Activated CD8-positive, alpha-beta memory T cell treated with anti-CD3 and anti-CD28 coated beads, Interleukin-2, amount 10 ng/mL, durations not matched to agents 7 days and 5 days (primary cell): Measurements from ENCODE around the gene TMEM39A. TPM values are rescaled to one million over a fixed set of nuclear protein-coding genes. Genes with fewer than 3 reads are reported as not detected.

ENCODE experiments used
- ATAC-seq: fragments of 150-1000 bp; cut with Tn5 transposase; one replicate; pipeline ENCODE4 v1.10.0; 2021; ENCODE audit warnings: moderate library complexity
- CTCF ChIA-PET: fragments of 350-600 bp; sonication (Branson Sonifier 250); formaldehyde crosslinking; loops from one replicate; lab custom pipeline; 2021; ENCODE audit warnings: antibody characterized with exemption; lab: Charles Lee
- DNase-seq: peaks from one replicate; pipeline ENCODE4 v3.0.0-alpha.2; 2020
- H3K27ac Mint-ChIP-seq: one replicate; pipeline ENCODE4 v1.8.0; 2021; ENCODE audit warnings: mild to moderate bottlenecking, mixed read lengths
- H3K27me3 Mint-ChIP-seq: one replicate; pipeline ENCODE4 v1.8.0; 2021; ENCODE audit warnings: mixed read lengths
- H3K36me3 Mint-ChIP-seq: one replicate; pipeline ENCODE4 v1.8.0; 2021; ENCODE audit warnings: mild to moderate bottlenecking, mixed read lengths
- H3K4me1 Mint-ChIP-seq: one replicate; pipeline ENCODE4 v1.8.0; 2021; ENCODE audit warnings: mixed read lengths
- H3K4me3 Mint-ChIP-seq: one replicate; pipeline ENCODE4 v1.8.0; 2021; ENCODE audit warnings: mild to moderate bottlenecking, moderate library complexity, mixed read lengths
- H3K9me3 Mint-ChIP-seq: one replicate; pipeline ENCODE4 v1.8.0; 2022; ENCODE audit warnings: low read depth, mixed read lengths
- total RNA-seq, 2 experiments: library from RNA; stranded (reverse); gene quantifications; one replicate each; pipeline ENCODE4 v1.2.3, GENCODE V29; 2021

TMEM39A gene
- total RNA-seq, 2 experiments from 2014 or later, result 35.2 to 42.6 TPM

- Mint-ChIP-seq H3K9me3 (no peaks in the 10 kb centered on the region), H3K4me3 (no peak overlapping the region), H3K36me3 (no peaks in the 10 kb centered on the region), H3K27me3 (no peaks in the 10 kb centered on the region), H3K4me1 (peaks cover 6% of the 10 kb centered on the region), H3K27ac (no peak overlapping the region)
- ATAC-seq (no peak), DNase-seq (no peak)
- CTCF ChIA-PET, result no interaction called here
Measured at GRCh38 chr3:119402791-119403190, 60.6 kb downstream of the TMEM39A start.

GRCh38 chr3:119401503-119402440, 61.6 kb downstream of the TMEM39A start:
- H3K9me3 Mint-ChIP-seq, result no peaks in the 10 kb centered on the region
- no peak for ATAC-seq
- H3K36me3 Mint-ChIP-seq, result no peaks in the 10 kb centered on the region
- H3K27ac Mint-ChIP-seq, result peak overlapping the region; percentile 19
- H3K4me1 Mint-ChIP-seq, result peaks cover 6% of the 10 kb centered on the region
- no peaks in the 10 kb centered on the region for H3K27me3 Mint-ChIP-seq
- CTCF ChIA-PET, result no interaction called here
- no peak for DNase-seq
- no peak overlapping the region for H3K4me3 Mint-ChIP-seq

DNA sequence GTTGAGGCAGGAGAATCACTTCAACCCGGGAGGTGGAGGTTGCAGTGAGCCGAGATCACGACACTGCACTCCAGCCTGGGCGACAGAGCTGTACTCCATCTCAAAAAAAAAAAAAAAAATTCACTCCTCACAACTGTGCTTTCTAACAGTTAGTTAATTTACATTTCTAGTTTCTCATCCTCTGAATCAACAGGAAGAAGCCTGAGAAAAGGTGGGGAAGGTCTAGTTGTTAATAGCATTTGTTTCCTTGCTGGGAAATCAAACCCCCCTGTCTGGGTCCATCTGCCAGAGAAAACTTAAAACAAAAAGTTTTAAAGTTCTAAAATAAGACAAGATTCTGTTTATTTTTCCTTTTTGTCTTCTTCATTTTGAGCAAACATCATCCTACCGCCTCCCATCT, 62.3 kb downstream of the TMEM39A start:
- no peaks in the 10 kb centered on the region for H3K9me3 Mint-ChIP-seq
- H3K27me3 Mint-ChIP-seq, result no peaks in the 10 kb centered on the region
- peaks cover 9% of the 10 kb centered on the region for H3K4me1 Mint-ChIP-seq
- no peaks in the 10 kb centered on the region for H3K36me3 Mint-ChIP-seq
- H3K27ac Mint-ChIP-seq, result no peak overlapping the region
- CTCF ChIA-PET, result no interaction called here
- ATAC-seq (no peak), DNase-seq (no peak)
- H3K4me3 Mint-ChIP-seq, result no peak overlapping the region

- Mint-ChIP-seq H3K9me3 (no peaks in the 10 kb centered on the region), H3K4me3 (no peak overlapping the region), H3K36me3 (no peaks in the 10 kb centered on the region), H3K27ac (no peak overlapping the region), H3K4me1 (peaks cover 15% of the 10 kb centered on the region), H3K27me3 (no peaks in the 10 kb centered on the region)
- DNase-seq (no peak), ATAC-seq (no peak)
- CTCF ChIA-PET, result interaction anchor here (0.7 kb wide), 1 partner anchor 159 kb away, joined by 3 read pairs; the partner anchor contains the start of gene B4GALT4
Measured at GRCh38 chr3:119400466-119400865, 62.9 kb downstream of the TMEM39A start.

- H3K4me1 Mint-ChIP-seq, result peaks cover 17% of the 10 kb centered on the region
- CTCF ChIA-PET, result interaction anchor here (1.2 kb wide), 1 partner anchor 48 kb away, joined by 3 read pairs; no protein-coding TSS in a partner anchor
- peaks cover 3% of the 10 kb centered on the region for H3K36me3 Mint-ChIP-seq
- H3K27me3 Mint-ChIP-seq, result no peaks in the 10 kb centered on the region
- H3K27ac Mint-ChIP-seq, result no peak overlapping the region
- no peak overlapping the region for H3K4me3 Mint-ChIP-seq
- H3K9me3 Mint-ChIP-seq, result no peaks in the 10 kb centered on the region
- no peak for ATAC-seq
- DNase-seq, result no peak
Measured at GRCh38 chr3:119396870-119397269, 66.5 kb downstream of the TMEM39A start.

DNA sequence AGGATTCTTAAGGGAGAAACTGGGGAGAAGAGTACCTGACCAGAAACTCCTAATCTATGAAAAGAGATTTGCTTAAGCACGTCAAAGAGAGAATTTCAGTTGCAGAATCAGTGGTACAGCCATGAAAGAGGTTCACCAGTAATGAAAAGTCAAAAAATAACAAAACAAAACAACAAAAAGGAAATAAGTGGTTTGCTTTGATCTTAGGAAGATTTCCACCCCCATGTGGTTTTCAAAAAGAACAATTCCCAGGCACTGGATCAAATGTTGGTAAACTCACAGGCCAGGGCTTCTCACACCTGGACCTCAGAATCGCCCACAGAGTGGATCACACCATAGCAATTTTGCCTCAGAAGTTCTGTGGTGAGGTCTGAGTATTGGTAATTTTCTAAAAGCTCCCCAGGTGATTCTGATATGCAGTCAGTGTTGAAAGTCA, 67.5 kb downstream of the TMEM39A start:
- peaks cover 3% of the 10 kb centered on the region for H3K36me3 Mint-ChIP-seq
- H3K4me1 Mint-ChIP-seq, result peaks cover 11% of the 10 kb centered on the region
- no peak overlapping the region for H3K4me3 Mint-ChIP-seq
- H3K9me3 Mint-ChIP-seq, result no peaks in the 10 kb centered on the region
- no peak for DNase-seq
- ATAC-seq, result no peak
- CTCF ChIA-PET, result interaction anchor here (1.2 kb wide), 1 partner anchor 47 kb away, joined by 3 read pairs; no protein-coding TSS in a partner anchor
- no peak overlapping the region for H3K27ac Mint-ChIP-seq
- H3K27me3 Mint-ChIP-seq, result no peaks in the 10 kb centered on the region

DNA sequence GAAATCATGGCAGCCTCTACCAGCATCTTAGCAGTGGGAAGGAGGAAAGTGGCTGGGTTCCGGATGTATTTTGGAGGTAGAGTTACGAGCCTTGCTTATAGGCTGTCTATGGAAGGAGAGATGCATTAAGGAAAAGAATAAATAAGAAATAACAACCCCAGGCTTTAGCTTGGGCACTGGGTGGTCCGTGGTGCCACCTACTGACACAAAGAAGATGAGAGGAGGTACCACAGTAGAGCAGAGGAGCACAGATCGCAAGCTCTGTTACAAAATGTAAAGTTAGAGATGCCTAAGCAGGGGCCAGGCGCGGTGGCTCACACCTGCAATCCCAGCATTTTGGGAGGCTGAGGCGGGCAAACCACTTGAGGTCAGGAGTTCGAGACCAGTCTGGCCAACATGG, 74.8 kb downstream of the TMEM39A start:
- H3K9me3 Mint-ChIP-seq, result no peaks in the 10 kb centered on the region
- ATAC-seq (no peak), DNase-seq (no peak)
- H3K27ac Mint-ChIP-seq, result no peak overlapping the region
- H3K4me1 Mint-ChIP-seq, result no peaks in the 10 kb centered on the region
- CTCF ChIA-PET, result interaction anchor here (0.7 to 2.2 kb wide), 8 partner anchors 9 to 513 kb away, joined by 3 to 7 read pairs (median 4); partner anchors contain the start of genes B4GALT4, IGSF11 and POGLUT1
- H3K27me3 Mint-ChIP-seq, result no peaks in the 10 kb centered on the region
- no peak overlapping the region for H3K4me3 Mint-ChIP-seq
- no peaks in the 10 kb centered on the region for H3K36me3 Mint-ChIP-seq

- no peaks in the 10 kb centered on the region for H3K27me3 Mint-ChIP-seq
- no peak overlapping the region for H3K4me3 Mint-ChIP-seq
- H3K27ac Mint-ChIP-seq, result no peak overlapping the region
- H3K4me1 Mint-ChIP-seq, result no peaks in the 10 kb centered on the region
- ATAC-seq (no peak), DNase-seq (no peak)
- CTCF ChIA-PET, result interaction anchor here (1.1 to 1.2 kb wide), 2 partner anchors 17 to 23 kb away, joined by 3 read pairs; no protein-coding TSS in a partner anchor
- no peaks in the 10 kb centered on the region for H3K9me3 Mint-ChIP-seq
- no peaks in the 10 kb centered on the region for H3K36me3 Mint-ChIP-seq
Measured at GRCh38 chr3:119382134-119382533, 81.3 kb downstream of the TMEM39A start.

- H3K27me3 Mint-ChIP-seq, result no peaks in the 10 kb centered on the region
- CTCF ChIA-PET, result no interaction called here
- H3K4me3 Mint-ChIP-seq, result no peak overlapping the region
- H3K4me1 Mint-ChIP-seq, result no peaks in the 10 kb centered on the region
- no peak overlapping the region for H3K27ac Mint-ChIP-seq
- H3K9me3 Mint-ChIP-seq, result no peaks in the 10 kb centered on the region
- H3K36me3 Mint-ChIP-seq, result no peaks in the 10 kb centered on the region
- ATAC-seq, result no peak
- DNase-seq, result no peak
Measured at GRCh38 chr3:119380697-119381096, 82.7 kb downstream of the TMEM39A start.

Other genes starting within 250 kb of the TMEM39A start
- gene B4GALT4, start 222.7 kb downstream of the TMEM39A start, total RNA-seq, result 10 to 100 TPM in 1 of 2 experiments, 1 to 10 TPM in 1; 9.6 to 10.9 TPM
- gene ARHGAP31, start 169.2 kb downstream of the TMEM39A start, total RNA-seq, result 1 to 10 TPM; 1.4 to 8.3 TPM
- 10 to 100 TPM; 26.6 to 29.5 TPM for gene POGLUT1, start 5.3 kb upstream of the TMEM39A start, total RNA-seq
- 10 to 100 TPM; 69.8 to 82.8 TPM for gene TIMMDC1, start 34.9 kb upstream of the TMEM39A start, total RNA-seq
- 10 to 100 TPM; 22.5 to 47.0 TPM for gene CD80, start 96.0 kb upstream of the TMEM39A start, total RNA-seq
- gene ADPRH, start 115.9 kb upstream of the TMEM39A start, total RNA-seq, result 10 to 100 TPM in 1 of 2 experiments, 1 to 10 TPM in 1; 6.1 to 19.3 TPM
- gene PLA1A, start 134.3 kb upstream of the TMEM39A start, total RNA-seq, result under 1 TPM in 1 of 2 experiments, not detected in 1; 0.68 TPM
- 1 to 10 TPM; 2.3 to 3.1 TPM for gene POPDC2, start 197.0 kb upstream of the TMEM39A start, total RNA-seq
- gene COX17, start 213.8 kb upstream of the TMEM39A start, total RNA-seq, result 10 to 100 TPM; 66.6 to 80.7 TPM
- gene CFAP91, start 239.4 kb upstream of the TMEM39A start, total RNA-seq, result under 1 TPM in 1 of 2 experiments, not detected in 1; 0.30 TPM